ENCODE data around the gene LTBP2. TPM values are rescaled to one million over a fixed set of nuclear protein-coding genes. Genes with fewer than 3 reads are reported as not detected.
A peak's percentile ranks its signal among the peaks of the same experiment; 100 is the strongest.

Gene LTBP2
- total and polyA plus RNA-seq, 2 of the 8 experiments (the other 6 are each of a cell fraction or from before 2014, with no cell fraction given): 0.48 to 0.89 TPM

- no peak for TF ChIP-seq CHD7 (IDR thresholded peaks at IDR 0.05; ENCODE audit: insufficient replicate concordance, low read length)
- peak; percentile 76; the same call in 1 of the 2 replicates for TF ChIP-seq MAFK (IDR thresholded peaks at IDR 0.05; ENCODE audit: low read depth, low read length)
- TF ChIP-seq CEBPB (IDR thresholded peaks at IDR 0.05; ENCODE audit: low read depth, low read length): no peak
- TF ChIP-seq SP1 (IDR thresholded peaks at IDR 0.05; ENCODE audit: low read depth, low read length): no peak
- no peak for TF ChIP-seq POU5F1 (IDR thresholded peaks at IDR 0.05; ENCODE audit: low read depth, low read length)
- no peak for TF ChIP-seq GTF2F1 (IDR thresholded peaks at IDR 0.05; ENCODE audit: borderline replicate concordance, low read depth, low read length)
- TF ChIP-seq, protein P1, sequence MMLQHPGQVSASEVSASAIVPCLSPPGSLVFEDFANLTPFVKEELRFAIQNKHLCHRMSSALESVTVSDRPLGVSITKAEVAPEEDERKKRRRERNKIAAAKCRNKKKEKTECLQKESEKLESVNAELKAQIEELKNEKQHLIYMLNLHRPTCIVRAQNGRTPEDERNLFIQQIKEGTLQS (IDR thresholded peaks at IDR 0.05; ENCODE audit: insufficient read depth, low read depth, low read length): 0 out of 2 replicates have a peak, but pooled peaks have one; percentile 8
- TF ChIP-seq JUN (IDR thresholded peaks at IDR 0.05; ENCODE audit: low read depth, low read length): 0 out of 2 replicates have a peak, but pooled peaks have one; percentile 12
- TF ChIP-seq TAF7 (optimal IDR thresholded peaks at IDR 0.05; ENCODE audit: borderline replicate concordance, low read depth, low read length): no peak
Measured at GRCh38 chr14:74459289-74459946, 152.6 kb downstream of the LTBP2 start (continued).

All from H1 (cell line).